ENCODE measurements around the gene CYP4F12. TPM values are rescaled to one million over a fixed set of nuclear protein-coding genes. Genes with fewer than 3 reads are reported as not detected.

Gene CYP4F12
- total and polyA plus RNA-seq, 10 of the 15 experiments (the other 5 are each of a cell fraction or from before 2014, with no cell fraction given), result 0.12 to 0.20 TPM; not detected in 8

GRCh38 chr19:15721268-15721667 is 48.4 kb downstream of the CYP4F12 start (continued):
- TF ChIP-seq PKNOX1 (IDR thresholded peaks at IDR 0.05), result no peak
- TF ChIP-seq HCFC1 (IDR thresholded peaks at IDR 0.05; ENCODE audit: low read length), result no peak
- no peak for TF ChIP-seq NKRF (conservative IDR thresholded peaks at IDR 0.05)

GRCh38 chr19:15722956-15723355 is 50.1 kb downstream of the CYP4F12 start:
- RAD21 ChIA-PET (ENCODE audit: unreplicated experiment), result no interaction called here
- TF ChIP-seq CEBPB (IDR thresholded peaks at IDR 0.05; ENCODE audit: borderline replicate concordance in 1 of 2, low read depth in 2 of 2, low read length in 2 of 2), result no peak
- TF ChIP-seq SMAD1 (IDR thresholded peaks at IDR 0.05; ENCODE audit: low read depth, partially characterized antibody), result no peak
- TF ChIP-seq PRDM15 (CRISPR knock-in tag; IDR thresholded peaks at IDR 0.05), result no peak
- no peak for TF ChIP-seq BCL3 (IDR thresholded peaks at IDR 0.05; ENCODE audit: borderline replicate concordance, insufficient read depth, low read depth, low read length, poor library complexity, severe bottlenecking)
- no peak for TF ChIP-seq E2F4 (IDR thresholded peaks at IDR 0.05; ENCODE audit: low read depth, low read length)
- H3K4me3 ChIP-seq, result no peak overlapping the region
- no peaks in the 10 kb centered on the region for H3K79me2 ChIP-seq (ENCODE audit: control insufficient read depth, insufficient read depth, low read length)
- BruUV-seq (replicated peaks), result no TSS peak
- CTCF ChIA-PET, result no interaction called here
- SMC1A ChIA-PET (ENCODE audit: uncharacterized antibody, unreplicated experiment), result no interaction called here
- H3K4me2 ChIP-seq (ENCODE audit: control insufficient read depth, insufficient read depth), result no peak overlapping the region
- intact Hi-C loops (cut with micrococcal nuclease; ENCODE audit: unreplicated experiment), result no loop called here
- H3K36me3 ChIP-seq (ENCODE audit: control insufficient read depth in 2 of 2, insufficient read depth in 2 of 2, low read length in 1 of 2), result no peaks in the 10 kb centered on the region
- POLR2A ChIA-PET, result no interaction called here
- no peak overlapping the region for H3K9ac ChIP-seq (ENCODE audit: control insufficient read depth, insufficient read depth, low read length)
- no peak overlapping the region for H2AFZ ChIP-seq (ENCODE audit: control insufficient read depth, low read depth, low read length)
- H3K27ac ChIP-seq (ENCODE audit: control insufficient read depth, insufficient read depth), result no peak overlapping the region
- no peaks in the 10 kb centered on the region for H3K9me3 ChIP-seq (replicated peaks; ENCODE audit: control insufficient read depth, insufficient read depth, low read length)
- DNase-seq (ENCODE audit: low read depth, low spot score), result no peak
- FAIRE-seq, result no peak
- 50% methylated on average over 24 of the region's 25 CpGs for WGBS (ENCODE audit: insufficient coverage, insufficient replicate concordance, low lambda C conversion rate, missing lambda C conversion rate)
- no peaks in the 10 kb centered on the region for H3K4me1 ChIP-seq (ENCODE audit: control insufficient read depth, insufficient read depth, low read length)
- in situ Hi-C loops (cut with MboI), result no loop called here
- H3K27me3 ChIP-seq (replicated peaks in 1 of 2; ENCODE audit: control insufficient read depth in 2 of 2, insufficient read depth in 2 of 2, low read length in 1 of 2), result no peaks in the 10 kb centered on the region; a peak in 1 of 4 replicates
- no peak for ATAC-seq
- H4K20me1 ChIP-seq (ENCODE audit: control insufficient read depth, insufficient read depth), result no peaks in the 10 kb centered on the region

Measured in GM12878 (cell line).